Fibroblast of upper back skin (primary cell): ENCODE measurements around the gene DAB2IP.
"Not testable (repeated sequence)": the region's sequence is repeated elsewhere in the genome, so short reads cannot be mapped to it uniquely, and the experiment has no call there.

Source experiments
- DNase-seq: peaks from one replicate; pipeline ENCODE4 v3.0.0-alpha.2; 2013

DAB2IP gene

DNA sequence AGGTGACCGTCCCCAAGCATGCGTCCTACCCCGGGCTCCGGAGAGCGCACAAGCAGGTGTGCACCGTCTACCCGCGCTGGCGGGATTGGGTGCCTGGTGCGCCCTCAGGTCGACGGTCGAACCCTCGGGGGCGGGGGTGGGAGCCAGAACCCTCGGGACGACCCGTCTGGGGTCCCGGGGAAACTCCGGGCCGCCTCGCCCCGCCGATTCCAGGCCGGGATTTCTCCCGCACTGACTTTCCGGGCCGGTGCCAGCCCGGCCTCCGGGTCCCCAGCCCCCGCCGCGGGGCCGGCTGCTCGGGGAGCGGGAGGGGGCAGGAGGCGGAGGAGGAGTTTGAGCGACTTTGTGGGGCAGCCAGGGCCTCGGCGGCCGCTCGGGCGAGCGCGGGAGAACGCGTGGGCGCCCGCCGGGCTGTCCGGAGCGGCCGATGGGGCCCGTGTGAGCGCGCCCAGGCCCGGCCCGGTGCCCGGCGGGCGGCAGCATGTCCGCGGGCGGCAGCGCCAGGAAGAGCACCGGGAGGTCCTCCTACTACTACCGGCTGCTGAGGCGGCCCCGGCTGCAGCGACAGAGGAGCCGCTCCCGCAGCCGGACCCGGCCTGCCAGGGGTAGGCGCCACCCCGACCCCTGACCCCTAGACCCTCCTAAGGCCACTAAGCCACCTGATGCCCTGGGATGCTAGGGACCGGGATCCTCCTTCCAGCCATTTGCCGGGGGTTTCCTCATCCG is at the start of gene DAB2IP:
Gene DAB2IP (plus strand): TSS at position 340 of the 726 bp plus-strand sequence. CDS start 142 bp downstream, at position 482.
- peak; percentile 58 for DNase-seq

DNA sequence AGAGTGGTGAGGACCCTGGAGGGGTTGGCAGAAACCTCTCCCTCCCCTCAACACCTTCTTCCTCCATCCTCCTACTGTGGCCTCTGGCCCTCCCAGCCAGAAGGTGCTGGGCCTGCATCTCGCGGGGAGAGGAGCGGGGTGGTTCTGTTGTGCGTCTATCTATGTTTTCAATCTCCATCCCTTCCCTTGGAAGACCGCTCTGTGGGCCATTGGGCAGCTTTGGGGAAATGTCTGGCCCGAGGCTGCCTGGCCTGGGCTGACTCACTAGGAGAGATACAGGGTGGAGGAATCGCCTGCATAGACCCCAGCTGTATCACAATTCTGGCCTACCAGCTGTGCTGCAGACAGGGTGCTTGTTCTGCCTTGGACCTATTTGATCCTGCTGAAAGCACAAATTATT is 48.4 kb upstream of the DAB2IP start:
- DNase-seq, result no peak

DNA sequence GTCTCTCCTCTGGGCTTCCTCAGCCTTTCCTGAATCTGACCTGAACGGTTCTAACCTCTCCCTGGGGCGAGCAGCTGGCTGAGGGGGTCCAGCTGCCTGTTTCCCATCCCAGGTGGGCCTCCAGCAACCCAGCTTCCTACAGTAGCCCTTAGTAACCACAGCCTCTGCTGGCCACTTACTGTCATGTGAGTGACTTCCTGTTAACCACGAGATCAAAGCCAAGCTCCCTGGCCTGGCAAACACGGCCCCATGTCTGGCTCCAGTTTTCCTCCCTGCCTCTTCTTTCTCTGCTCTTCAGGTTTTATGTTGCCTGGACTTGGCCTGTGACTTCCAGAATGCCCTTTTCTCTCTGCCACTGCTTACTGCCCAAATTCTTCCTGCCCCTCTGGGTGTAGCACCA is 47.2 kb upstream of the DAB2IP start:
- DNase-seq, result no peak

DNA sequence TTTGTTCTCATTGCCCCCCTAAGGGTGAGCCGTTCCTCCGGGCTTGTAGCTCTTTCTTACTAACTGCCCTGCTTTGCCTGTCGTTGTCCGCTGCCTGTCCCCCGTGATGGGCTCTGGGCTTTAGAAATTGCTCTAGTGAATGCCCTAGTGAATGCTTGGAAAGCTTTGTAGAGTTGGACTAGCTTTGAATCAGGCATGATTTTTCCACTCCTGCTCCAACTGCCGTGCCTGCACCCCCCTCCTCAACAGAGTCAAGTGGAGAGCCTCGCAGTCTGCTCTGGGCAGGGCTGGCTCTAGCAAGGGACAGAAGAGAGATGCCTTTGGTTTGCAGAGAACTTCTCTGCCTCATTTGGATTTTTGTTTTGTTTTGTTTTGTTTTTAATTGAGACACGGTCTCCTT is 46.8 kb upstream of the DAB2IP start:
- DNase-seq, result no peak

DNA sequence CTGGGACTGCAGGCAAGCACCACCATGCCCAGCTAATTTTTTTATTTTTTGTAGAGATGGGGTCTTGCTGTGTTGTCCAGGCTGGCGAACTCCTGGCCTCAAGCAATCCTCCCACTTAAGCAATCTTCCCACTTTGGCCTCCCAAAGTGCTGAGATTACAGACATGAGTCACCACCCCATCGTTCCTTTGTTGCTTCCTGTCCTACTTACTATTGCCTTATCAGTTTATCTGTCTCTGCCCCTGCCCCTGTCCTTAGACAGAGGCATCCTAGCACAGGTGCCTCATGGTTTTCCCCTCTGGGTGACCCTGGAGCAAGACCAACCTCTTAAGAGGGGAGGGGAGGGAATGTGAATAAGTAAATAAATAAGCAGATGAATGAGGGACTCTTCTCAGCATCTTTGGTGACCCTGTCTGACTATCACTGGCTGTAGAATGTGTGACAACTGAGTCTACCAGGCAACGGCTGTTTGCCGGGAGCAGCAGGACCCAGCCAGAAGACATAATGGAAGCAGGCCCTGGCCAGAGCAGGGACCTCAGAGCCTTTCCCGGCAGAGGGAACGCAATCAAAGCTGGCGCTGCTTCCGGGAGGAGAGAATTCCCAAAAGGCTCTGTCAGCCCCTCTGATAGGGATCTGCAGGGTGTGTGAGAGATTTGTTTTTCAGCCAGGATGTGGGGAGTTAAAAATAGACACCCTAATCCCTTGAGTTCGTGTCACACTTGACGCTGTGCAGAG is 43.8 kb upstream of the DAB2IP start:
- peak; percentile 34 for DNase-seq

DNA sequence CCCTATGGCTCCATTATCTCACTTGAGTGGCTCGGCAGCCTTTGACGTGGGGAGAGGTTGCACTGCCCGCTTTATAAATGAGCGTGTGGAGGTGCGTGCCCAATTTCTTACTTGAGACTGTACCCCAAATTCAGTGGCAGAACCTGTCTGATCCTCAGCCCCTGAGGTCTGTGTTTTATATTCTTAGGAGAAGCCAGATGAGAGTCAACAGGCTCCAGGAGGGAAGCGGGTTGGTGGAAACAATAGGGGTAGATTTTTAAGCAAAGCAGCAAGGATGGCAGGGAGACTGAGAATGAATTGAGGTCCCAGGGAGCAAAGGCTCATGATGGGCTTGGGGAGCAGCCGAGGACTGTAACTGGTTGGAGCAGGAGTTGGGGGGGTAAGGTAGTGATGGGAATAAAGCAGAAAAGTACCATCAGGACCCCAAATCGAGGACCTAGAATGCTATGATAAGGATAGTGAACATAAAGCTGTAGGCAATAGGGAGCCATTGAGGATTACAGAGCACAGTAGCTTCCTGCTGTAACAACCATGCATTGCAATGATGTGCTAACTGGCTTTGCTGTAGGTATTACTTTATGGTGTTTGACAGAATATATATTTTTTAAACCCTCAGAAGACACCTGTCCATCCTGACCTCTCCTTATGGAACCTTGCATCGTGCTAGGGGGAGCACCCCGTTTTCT is 43.1 kb upstream of the DAB2IP start:
- no peak for DNase-seq

DNA sequence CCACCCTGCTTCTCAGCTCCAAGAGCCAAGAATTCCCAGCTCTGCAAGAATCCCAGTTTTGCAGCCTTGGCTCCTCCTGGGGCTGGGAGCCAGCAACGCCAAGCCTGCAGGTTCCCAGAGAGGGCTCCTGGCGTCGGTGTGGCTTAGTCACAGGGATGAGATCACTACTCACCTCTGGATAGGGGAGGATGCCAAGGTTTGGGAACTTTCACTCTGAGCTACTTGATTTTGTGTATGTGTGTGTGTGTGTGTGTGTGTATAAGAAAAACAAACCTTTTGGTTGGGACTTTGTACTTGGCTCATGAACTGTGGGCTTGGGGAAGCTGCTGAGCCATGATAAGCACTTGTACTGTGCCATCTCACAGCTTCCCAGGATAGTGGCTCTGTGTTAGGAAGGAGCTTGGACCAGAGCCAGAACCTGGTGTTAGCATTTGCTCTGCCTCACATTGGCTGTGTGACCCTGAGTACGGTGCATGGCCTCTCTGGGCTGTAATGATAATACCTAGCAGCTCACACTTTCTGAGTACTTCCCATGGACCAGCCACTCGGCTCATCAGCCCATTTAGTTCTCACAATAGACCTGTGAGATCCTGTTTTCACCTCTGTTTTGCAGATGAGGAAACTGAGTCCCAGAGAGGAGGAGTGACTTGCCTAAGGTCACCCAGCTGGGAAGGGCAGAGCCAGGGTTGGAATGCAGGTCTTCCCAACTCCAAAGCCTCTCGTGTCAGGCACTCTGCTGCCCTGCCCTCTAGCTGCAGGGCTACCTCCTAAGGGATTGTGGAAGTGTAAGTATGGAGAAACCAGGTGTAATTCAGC is 41.4 kb upstream of the DAB2IP start:
- DNase-seq, result peak; percentile 75

DNA sequence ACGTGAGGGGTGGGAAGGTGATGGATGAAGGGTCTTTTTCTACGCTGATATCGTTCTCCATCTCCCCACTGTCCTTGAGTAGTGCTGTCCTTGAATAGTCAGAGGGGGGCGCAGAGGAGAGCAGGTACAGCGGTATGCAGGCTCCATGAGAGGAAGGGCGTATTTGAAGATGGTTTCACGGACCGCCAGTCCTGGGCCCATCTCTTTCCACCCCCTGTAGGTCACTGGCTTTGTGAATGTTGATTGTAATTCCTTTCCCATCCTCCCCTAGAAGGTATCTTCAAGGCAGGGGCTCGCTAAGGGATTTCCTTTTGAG is 40.8 kb upstream of the DAB2IP start:
- no peak for DNase-seq

DNA sequence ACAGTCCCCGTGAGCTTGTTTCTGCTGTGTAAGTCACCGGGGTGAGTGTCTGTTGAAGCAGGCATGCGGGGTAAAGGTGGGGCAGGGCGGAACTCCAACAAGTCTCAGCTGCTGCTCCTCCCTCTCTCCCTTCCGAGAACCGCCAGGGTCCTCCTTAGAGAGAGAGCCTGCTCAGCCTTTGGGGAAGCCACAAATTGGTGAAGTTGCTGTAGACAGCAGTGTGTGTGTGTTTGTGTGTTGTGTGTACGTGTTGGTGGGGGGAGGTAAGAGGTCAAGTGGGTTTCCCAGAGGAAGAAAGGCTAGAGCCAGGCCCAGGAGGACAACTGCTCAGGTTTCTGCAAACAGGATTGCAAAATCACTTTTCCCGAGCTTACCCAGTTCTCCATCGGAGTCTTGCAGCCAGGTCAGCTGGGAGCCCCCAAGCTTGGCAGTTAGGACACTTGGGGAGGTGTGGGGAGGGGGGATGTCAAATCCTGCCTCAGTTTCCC is 38.9 kb upstream of the DAB2IP start:
- DNase-seq, result no peak

DNA sequence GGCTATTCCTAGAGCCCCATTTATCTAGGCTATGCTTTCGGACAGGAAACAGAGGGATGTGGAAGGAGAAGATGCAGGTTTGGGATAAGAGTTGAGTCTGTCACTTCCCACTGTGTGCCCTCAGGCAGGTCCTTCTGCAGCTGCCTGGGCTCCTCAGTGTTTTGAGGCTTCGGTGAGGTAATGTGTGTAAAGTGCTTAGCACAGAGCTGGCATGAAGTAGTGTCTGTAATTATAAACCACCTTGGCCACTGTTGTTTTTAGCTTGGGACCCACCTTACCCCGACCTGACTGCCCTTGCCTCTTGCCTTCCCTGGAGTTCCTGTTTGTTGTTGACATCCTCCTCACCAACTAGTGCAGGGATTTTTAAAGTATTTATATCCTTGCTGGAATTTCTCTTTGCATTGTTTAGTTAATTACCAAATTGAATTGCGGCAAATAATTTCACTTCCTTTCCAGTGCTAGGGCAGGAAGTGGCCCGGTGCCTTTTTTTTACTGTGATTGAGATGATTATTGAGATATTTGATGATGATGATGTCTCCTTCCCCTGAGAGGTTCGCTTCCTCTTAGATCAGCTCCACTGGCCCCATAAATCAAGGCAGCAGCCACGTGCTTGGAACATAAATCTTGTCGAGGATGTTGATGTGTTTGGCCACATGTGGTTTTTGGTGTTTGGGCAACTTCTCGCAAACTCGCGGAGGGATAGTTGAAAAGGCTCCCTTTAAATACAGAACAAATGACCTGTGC is 38.3 kb upstream of the DAB2IP start:
- DNase-seq, result peak; percentile 31

DNA sequence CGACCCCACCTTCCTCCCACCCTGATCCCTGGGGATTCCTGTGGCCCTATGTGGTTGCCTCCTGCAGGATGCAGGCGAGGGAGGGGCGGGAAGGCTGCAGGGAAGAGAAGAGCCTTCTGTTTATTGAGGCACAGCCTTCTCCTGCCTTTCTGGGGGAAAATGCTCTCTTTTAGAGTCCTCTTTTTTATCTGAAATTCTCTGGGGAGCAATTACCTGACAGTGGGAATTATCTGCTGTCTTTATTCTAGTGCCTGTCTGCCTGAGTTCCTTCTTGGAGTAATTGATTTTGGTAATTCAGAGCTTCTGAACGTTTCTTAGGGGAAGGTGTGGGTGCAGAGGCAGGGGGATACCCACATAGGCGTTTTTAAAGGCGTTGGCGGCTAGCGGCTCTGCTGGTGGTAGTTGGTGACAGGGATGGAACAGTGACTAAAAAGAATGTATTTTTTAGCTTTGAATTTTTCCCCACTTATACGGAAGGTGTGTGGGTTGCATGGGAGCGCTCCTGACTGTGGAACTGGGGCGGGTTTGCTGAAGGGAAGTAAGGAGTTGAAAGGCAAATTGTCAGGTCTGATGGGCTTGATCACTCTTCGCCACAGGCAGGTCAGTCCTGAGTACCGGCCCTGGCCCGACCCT is 35.2 kb upstream of the DAB2IP start:
- no peak for DNase-seq

DNA sequence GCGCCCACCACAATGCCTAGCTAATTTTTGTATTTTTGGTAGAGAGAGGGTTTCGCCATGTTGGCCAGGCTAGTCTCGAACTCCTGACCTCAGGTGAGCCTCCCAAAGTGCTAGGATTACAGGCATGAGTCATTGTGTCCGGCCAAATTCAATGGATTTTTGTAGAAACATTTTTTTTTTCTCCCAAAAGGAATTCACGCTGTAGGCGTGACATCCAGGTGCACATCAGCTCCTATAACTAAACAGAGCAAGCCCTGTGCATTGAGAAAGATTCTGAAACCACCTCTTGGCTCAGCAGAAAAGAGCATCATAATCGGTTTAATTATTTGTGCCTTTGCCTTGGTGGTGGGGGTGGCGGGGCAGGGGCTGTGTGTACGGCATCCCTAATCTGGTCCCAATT is 32.9 kb upstream of the DAB2IP start:
- DNase-seq, result no peak

DNA sequence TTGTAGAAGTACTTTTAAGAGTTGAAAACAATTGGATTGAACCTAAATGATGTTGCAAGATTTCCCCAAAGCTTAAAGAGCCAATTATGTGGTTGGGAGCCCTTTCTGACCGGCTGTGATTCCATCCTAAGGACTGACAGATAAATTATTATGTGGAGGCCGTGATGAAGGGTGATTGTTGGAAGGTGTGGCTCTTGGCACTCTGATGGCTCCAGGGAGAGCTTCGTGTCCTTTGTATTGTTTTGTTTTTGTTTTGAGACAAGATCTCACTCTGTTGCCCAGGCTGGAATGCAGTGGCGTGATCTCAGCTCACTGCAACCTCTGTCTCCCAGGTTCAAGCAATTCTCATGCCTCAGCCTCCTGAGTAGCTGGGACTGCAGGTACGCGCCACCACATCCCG is 32.5 kb upstream of the DAB2IP start:
- DNase-seq, result not testable (repeated sequence)

DNA sequence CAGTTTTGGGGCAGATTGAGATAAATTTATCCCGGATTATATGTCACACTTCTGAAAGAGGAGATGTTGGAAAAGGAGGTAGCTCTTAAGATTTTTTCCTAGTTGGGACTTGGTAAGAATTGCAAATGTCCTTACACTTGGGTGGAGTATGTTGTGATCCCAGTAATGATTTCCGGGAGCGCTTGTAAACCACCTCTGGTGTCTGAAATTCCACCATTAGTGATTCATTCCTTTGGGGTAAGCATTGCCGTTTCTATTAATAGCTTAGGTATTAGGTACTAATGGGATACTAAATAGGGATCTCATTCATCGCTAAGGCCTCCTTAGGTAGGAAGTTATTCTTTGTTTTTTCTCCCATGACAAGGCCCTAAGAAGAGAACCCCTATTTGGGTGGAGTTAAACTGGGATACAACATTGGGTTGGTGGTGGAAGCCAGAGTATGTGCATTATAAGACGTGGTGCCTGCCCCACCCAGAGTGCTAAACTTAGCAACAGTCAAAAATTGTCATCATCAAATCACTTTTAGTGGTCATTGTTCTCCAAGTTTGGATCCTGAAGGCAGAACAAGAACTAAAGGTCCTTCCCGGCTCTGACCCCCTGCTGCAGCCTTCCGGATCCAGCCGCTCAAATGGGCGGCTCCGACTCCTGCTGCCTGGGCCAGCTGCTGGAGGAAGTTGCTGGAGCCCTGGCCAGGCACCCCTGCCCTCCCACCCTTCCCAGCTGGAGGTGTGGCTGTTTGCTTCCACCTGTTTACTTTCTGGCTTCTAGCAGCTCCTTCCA is 31.7 kb upstream of the DAB2IP start:
- DNase-seq, result no peak

DNA sequence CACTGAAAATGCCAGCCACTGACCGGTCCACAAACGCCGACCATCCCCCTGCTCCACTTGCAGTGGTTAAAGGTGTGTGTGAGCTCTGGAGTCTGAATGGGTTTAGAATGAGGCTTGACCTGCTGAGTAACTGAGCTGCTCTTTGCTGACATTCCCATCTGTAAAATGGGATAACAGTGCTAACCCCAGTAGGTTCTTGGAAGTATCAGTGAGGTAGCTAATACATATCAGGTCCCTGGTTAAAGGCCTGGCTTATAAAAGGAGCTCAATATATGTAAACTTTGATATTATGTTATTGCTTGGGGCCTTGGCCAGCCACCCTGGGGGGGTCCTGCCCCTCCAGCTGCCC is 31.1 kb upstream of the DAB2IP start:
- DNase-seq, result no peak

DNA sequence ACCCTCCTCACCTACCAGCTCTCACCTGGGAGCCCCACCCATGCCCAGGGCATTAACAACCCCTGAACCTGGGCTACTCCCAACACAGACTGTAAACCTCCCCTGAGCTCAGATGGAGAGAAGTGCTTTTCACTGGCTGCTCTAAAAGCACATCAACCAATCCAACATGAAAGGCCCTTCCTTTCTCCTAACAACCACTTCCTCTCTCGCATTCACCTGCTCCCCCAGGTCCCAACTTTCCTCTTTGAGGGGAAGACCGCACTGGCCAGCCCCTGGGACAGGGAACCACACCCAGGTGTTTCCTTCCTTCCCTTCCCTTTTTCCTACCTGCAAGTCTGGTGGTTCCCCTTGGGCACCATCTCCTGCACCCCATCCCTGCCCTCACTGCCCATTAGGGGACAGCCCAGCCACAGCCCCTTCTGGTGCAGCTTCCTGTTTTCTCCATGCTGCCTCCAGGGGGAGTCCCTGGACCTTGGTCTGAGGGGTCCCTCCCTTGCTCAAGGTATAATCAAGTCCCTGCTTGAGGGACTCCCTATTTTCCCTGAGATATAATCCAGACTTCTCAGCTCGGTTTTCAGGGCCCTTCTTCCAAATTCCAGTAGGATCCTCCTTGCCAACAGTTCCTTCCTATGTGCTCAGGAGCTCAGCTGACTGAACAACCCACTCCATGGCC is 30.5 kb upstream of the DAB2IP start:
- DNase-seq, result no peak

DNA sequence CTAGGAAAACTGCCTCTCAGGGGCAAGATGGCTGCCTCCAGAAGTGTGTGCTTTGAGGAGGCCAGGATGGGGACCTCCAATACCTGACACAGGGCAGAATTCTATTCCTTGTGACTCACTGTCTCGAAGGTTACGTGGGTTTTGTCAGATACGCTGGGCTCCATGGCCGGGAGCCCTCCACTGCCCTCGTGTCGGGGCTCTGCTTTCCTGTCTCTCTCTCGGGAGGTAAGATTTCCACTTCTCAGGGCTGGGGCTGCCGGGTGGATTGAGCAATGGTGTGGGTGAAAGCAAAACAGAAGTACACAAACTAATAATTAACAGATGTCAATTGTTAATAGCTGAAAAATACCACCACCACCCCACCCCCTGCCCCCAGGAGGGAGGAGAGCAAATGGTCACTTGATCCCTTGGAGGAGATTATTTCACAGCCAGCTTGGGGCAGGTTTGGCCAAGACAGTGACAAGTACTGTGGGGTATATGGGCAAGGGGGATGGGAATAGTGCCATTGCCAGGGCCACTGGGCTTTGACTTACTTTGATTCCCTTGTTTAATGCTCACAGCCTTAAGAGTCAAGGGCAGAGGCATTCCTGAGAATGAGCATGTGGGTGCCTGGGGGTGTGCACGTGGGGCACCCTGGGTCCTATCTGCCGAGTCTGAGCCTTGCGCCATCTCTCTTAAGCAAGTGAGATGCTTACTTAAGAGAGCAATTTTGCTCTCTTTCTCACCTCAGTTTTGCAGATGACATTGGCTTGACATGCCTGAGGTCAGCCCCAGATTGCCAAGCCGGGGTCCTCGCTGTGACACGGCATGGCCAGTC is 28.8 kb upstream of the DAB2IP start:
- DNase-seq, result no peak

DNA sequence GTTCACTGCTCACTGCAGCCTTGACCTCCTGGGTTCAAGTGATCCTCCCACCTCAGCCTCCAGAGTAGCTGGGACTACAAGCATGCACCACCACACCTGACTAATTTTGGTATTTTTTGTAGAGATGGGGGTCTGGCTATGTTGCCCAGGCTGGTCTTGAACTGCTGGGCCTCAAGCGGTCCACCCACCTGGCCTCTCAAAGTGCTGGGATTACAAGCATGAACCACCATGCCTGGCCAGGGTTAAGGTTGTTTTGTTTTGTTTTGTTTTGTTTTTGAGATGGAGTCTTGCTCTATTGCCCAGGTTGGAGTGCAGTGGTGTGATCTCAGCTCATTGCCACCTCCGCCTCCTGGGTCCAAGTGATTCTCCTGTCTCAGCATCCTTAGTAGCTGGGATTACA is 28.0 kb upstream of the DAB2IP start:
- not testable (repeated sequence) for DNase-seq

DNA sequence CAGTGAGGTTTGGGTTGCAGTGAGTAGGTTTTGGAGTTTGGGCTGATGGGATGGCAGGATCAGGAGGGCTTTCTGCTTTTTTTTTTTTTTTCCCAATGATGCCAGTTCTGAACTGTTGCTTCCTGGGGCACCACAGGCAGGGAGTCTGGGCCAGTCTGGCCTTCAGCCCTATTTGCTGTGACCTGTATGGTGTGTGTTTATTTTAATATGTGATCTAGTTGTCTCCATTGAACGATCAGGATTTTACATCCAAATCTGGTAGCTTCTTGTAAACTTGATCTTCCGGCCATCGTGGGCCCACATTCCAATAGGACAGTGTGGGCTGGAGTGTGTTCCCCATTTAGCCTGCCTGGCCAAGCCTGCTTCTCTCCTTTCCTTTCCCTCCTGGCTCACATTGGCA is 25.8 kb upstream of the DAB2IP start:
- no peak for DNase-seq

DNA sequence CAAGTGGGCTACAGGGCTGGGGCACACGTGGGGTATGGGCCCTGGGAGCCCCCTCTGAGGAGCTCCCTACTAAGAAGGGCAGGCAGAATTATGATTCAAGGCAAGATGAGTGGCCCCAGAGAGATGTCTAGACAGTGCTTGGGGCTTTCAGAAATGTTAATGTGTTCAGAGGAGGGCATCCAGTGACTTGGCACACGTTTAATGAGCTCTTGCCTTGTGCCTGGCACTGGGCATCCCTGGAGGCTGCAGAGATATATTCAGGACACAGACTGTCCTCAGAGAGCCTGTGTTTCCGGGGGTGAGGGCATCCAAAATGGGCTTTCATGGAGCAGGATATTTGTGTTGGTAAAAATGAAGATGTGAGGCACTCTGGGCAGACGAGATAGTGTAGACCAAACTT is 25.4 kb upstream of the DAB2IP start:
- DNase-seq, result no peak
